ENCODE data around the gene ANK3. TPM values are rescaled to one million over a fixed set of nuclear protein-coding genes. Genes with fewer than 3 reads are reported as not detected.

The ANK3 gene
- total RNA-seq, 4 donors from 2014 or later = 118 to 161 (median 151) TPM

GRCh38 chr10:60238759-60239100 is 150.9 kb downstream of the ANK3 start:
- H3K9me3 ChIP-seq = no peaks in the 10 kb centered on the region
- H3K4me3 ChIP-seq = no peak overlapping the region
- H3K4me1 ChIP-seq = no peaks in the 10 kb centered on the region
- no peaks in the 10 kb centered on the region for H3K36me3 ChIP-seq
- peak overlapping the region in 1 of 4 donors; percentile 73 for H3K27ac ChIP-seq
- TF ChIP-seq CTCF (IDR thresholded peaks at IDR 0.05) (no peak), POLR2A (IDR thresholded peaks at IDR 0.05) (no peak)
- DNase-seq = no peak
- H3K27me3 ChIP-seq = no peaks in the 10 kb centered on the region

DNA sequence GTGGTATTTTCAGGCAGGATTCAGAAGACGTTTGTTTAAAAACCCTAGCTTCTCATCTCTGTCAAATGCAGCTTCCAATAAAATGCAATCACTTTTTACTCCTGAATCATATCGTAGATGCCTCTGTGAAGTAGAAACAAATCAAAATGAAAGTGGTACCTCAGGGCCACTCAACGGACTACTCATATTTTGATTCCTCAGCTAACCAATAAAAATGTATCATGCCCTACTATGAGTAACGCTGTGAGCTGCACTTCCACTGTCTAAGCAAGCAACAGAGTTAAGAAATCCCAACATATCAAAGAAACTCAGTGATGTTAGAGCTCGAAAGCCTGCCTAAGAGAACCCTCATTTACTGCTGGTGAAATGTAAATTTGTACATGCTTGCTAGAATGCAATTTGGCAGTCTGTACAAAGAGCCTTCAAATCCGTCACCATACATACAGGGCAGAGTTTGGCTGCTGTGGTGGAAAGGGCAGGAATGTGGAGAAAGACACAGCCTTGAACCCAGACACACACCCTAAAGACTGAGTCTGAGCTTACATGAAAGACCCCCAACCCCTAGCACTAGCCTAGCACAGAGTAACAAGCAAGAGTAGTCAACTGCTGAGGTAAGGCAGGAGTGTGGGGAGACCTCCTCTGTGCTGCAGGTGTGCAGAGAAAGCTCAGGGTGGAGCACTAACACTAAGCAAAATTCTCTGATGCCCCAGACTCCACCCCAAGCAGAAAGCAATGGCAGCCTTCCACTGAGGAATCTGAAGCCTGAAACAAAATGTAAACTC is 151.5 kb downstream of the ANK3 start:
- TF ChIP-seq POLR2A (IDR thresholded peaks at IDR 0.05) (no peak), CTCF (IDR thresholded peaks at IDR 0.05) (peak in 2 of 6 experiments; percentile 5 to 39)
- H3K4me3 ChIP-seq = no peak overlapping the region
- peak in 2 of 3 donors; percentile 38 to 57 for DNase-seq

DNA sequence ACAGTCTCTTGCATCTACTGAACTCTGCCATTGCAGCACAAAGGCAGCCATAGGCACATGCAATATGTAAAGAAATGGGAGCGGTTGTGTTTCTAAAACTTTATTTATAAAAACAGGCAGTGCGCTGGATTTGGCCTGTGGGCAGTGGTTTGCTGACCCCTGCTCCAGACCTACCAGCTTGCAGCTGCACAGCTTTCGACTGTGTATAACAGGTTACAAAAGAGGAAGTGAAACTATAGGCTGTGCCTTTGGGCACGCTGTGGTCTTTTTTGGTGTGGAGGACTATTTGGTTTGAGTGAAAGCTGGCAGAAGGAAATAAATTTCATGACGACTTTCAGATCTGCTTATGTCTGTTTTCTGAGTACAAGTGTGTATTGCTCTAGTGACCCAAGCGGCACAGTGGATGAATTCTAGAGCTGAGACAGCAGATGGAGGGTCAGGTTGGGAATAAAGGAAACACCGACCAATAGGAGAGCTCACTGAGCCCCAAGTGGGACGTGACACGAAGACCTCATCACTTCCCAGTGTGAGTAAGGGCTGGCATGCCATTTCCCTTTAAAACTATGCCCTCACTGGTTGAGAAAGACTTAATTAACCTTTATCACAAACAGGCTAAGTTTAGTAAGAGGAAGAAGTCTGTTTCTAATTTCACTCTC is 152.7 kb downstream of the ANK3 start:
- H3K27ac ChIP-seq = peak overlapping the region in 3 of 4 donors; percentile 11 to 73 (median 54)
- no peaks in the 10 kb centered on the region for H3K27me3 ChIP-seq
- H3K4me3 ChIP-seq = no peak overlapping the region
- DNase-seq = peak in 2 of 3 donors; percentile 79 to 86
- TF ChIP-seq CTCF (IDR thresholded peaks at IDR 0.05) = no peak
- TF ChIP-seq POLR2A (IDR thresholded peaks at IDR 0.05) = no peak
- no peaks in the 10 kb centered on the region for H3K9me3 ChIP-seq
- no peaks in the 10 kb centered on the region for H3K4me1 ChIP-seq
- no peaks in the 10 kb centered on the region for H3K36me3 ChIP-seq

More for the DNA sequence above, 151.5 kb downstream of the ANK3 start:
- no peaks in the 10 kb centered on the region for H3K36me3 ChIP-seq
- H3K9me3 ChIP-seq = no peaks in the 10 kb centered on the region
- peak overlapping the region in 2 of 4 donors; percentile 54 to 73 for H3K27ac ChIP-seq
- no peaks in the 10 kb centered on the region for H3K4me1 ChIP-seq
- H3K27me3 ChIP-seq = no peaks in the 10 kb centered on the region

- no peak for DNase-seq
- TF ChIP-seq CTCF (IDR thresholded peaks at IDR 0.05) (no peak), POLR2A (IDR thresholded peaks at IDR 0.05) (no peak)
- H3K4me1 ChIP-seq = no peaks in the 10 kb centered on the region
- no peak overlapping the region for H3K27ac ChIP-seq
- H3K4me3 ChIP-seq = no peak overlapping the region
- no peaks in the 10 kb centered on the region for H3K36me3 ChIP-seq
- no peaks in the 10 kb centered on the region for H3K9me3 ChIP-seq
- H3K27me3 ChIP-seq = no peaks in the 10 kb centered on the region
Observed at GRCh38 chr10:60235001-60235400, 154.7 kb downstream of the ANK3 start.

- H3K27me3 ChIP-seq = no peaks in the 10 kb centered on the region
- no peak for DNase-seq
- no peaks in the 10 kb centered on the region for H3K4me1 ChIP-seq
- no peaks in the 10 kb centered on the region for H3K9me3 ChIP-seq
- no peak overlapping the region for H3K4me3 ChIP-seq
- no peak overlapping the region for H3K27ac ChIP-seq
- no peaks in the 10 kb centered on the region for H3K36me3 ChIP-seq
- no peak for TF ChIP-seq POLR2A (IDR thresholded peaks at IDR 0.05)
Observed at GRCh38 chr10:60234551-60234950, 155.1 kb downstream of the ANK3 start.

DNA sequence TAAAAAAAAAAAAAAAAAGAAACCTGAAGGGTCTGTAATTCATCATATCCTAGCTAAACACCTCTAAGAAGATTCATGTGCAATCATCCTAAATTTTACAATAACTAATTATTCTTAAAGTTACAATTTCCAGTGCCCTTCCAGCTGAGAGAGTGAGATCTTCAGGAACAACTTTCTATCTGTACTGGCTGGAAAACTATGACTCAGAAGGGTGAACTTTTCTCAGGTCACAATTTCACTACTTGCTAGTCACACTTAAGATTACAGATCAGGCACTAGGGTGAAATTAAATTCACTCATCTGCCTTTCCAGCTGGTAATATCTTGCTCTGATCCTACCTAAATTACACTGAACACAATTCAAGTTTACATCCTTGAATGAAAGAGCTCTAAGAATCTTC is 158.8 kb downstream of the ANK3 start:
- H3K4me1 ChIP-seq = no peaks in the 10 kb centered on the region
- H3K4me3 ChIP-seq = no peak overlapping the region
- no peaks in the 10 kb centered on the region for H3K27me3 ChIP-seq
- no peaks in the 10 kb centered on the region for H3K36me3 ChIP-seq
- DNase-seq = no peak
- no peak for TF ChIP-seq POLR2A (IDR thresholded peaks at IDR 0.05)
- no peak for TF ChIP-seq CTCF (IDR thresholded peaks at IDR 0.05)
- H3K27ac ChIP-seq = no peak overlapping the region
- no peaks in the 10 kb centered on the region for H3K9me3 ChIP-seq
